ENCODE results near the gene CD58. TPM values are rescaled to one million over a fixed set of nuclear protein-coding genes. Genes with fewer than 3 reads are reported as not detected.

CD58 gene
- total and polyA plus RNA-seq, 9 of the 15 experiments (the other 6 are each of a cell fraction or from before 2014, with no cell fraction given) = 18.1 to 113 (median 37.4) TPM

DNA sequence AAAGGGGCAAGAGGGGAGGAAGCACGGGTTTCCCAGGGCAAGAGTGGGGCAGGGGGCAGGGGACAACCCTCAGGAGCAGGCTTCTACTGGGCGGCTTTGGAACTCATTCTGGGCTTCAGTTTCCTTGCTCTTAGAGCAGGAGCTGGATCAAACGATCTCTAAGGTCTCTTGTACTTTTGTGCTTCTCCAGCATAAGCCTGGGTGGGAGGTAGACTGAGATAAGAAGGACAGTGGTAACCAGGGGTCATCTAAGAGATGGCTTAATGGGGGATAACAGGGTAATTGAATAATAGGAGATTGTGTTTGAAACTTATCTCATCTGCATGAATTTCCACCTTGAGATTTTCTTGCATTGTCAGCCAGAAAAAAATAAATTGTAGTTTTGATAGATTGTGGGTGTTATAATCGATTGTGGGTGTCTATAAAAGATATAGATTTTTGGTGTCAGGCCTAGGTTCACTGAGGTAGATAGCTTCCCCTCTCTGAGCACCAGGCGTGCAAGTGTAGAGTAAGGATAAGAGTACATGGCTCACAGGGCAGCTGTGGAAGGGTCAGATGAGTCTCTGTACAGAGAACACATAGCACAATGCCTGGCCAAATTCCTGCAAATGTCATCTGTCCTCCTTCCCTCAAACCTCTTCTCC lies 68.0 kb downstream of the CD58 start (continued):
- TF ChIP-seq FOXM1 (IDR thresholded peaks at IDR 0.05; ENCODE audit: low read depth) = 0 out of 2 replicates have a peak, but pooled peaks have one; percentile 13
- TF ChIP-seq FOXM1 (CRISPR knock-in tag; IDR thresholded peaks at IDR 0.05; ENCODE audit: low read depth) = no peak
- TF ChIP-seq ZNF217 (CRISPR knock-in tag; IDR thresholded peaks at IDR 0.05) = no peak
- TF ChIP-seq TEAD4 (IDR thresholded peaks at IDR 0.05; ENCODE audit: low read length) = peak; percentile 68; the same call in 1 of the 2 replicates
- no peak for TF ChIP-seq TEAD4 (CRISPR knock-in tag; IDR thresholded peaks at IDR 0.05; ENCODE audit: borderline replicate concordance)
- TF ChIP-seq PCBP2 (IDR thresholded peaks at IDR 0.05; ENCODE audit: low read depth, low read length, poor library complexity, severe bottlenecking) = no peak
- TF ChIP-seq CUX1 (CRISPR knock-in tag; IDR thresholded peaks at IDR 0.05) = peak; percentile 69; the same call in 1 of the 2 replicates
- TF ChIP-seq NCOR1 (IDR thresholded peaks at IDR 0.05) = peak; percentile 55; the same call in 1 of the 2 replicates
- peak; percentile 55; the same call in 1 of the 2 replicates for TF ChIP-seq TAL1 (IDR thresholded peaks at IDR 0.05)
- TF ChIP-seq SMARCE1 (IDR thresholded peaks at IDR 0.05) = peak; percentile 23; the same call in 1 of the 2 replicates
- no peak for TF ChIP-seq KAT2B (IDR thresholded peaks at IDR 0.05; ENCODE audit: low read depth, low read length)
- peak; percentile 45; the same call in 1 of the 2 replicates for TF ChIP-seq POLR2AphosphoS5 (IDR thresholded peaks at IDR 0.05; ENCODE audit: control insufficient read depth, insufficient read depth, low read depth, low read length)
- peak; percentile 80 for TF ChIP-seq ZNF316 (IDR thresholded peaks at IDR 0.05)
- peak; percentile 63 for TF ChIP-seq TCF3 (CRISPR knock-in tag; IDR thresholded peaks at IDR 0.05)
- TF ChIP-seq CBFA2T2 (conservative IDR thresholded peaks at IDR 0.05) = peak; percentile 78
- TF ChIP-seq HMBOX1 (IDR thresholded peaks at IDR 0.05) = peak; percentile 47; the same call in 1 of the 2 replicates
- TF ChIP-seq FOXJ2 (tag; IDR thresholded peaks at IDR 0.05) = no peak
